H1 (cell line): ENCODE results near the gene FABP6. TPM values are rescaled to one million over a fixed set of nuclear protein-coding genes. Genes with fewer than 3 reads are reported as not detected.
A peak's percentile ranks its signal among the peaks of the same experiment; 100 is the strongest.

Experiments used
- CTBP2 ChIP-seq: IDR thresholded peaks from 2 replicates; pipeline ENCODE4 v1.7.0; 2011; ENCODE audit warnings: borderline replicate concordance, mild to moderate bottlenecking, moderate library complexity, mixed read lengths, low read length; ENCODE audit not compliant: insufficient read depth, insufficient read length
- EP300 ChIP-seq, 2 experiments: IDR thresholded peaks; 1 replicate in 1 of 2; 2 replicates in 1 of 2; pipeline ENCODE4 v1.6.1; 2011 to 2012; ENCODE audit warnings: low read depth in 2 of 2, low read length in 2 of 2, mild to moderate bottlenecking in 2 of 2, borderline replicate concordance in 1 of 2, inconsistent platforms in 1 of 2, moderate library complexity in 1 of 2
- GTF2F1 ChIP-seq: IDR thresholded peaks from 2 replicates; pipeline ENCODE4 v1.6.1; 2012; ENCODE audit warnings: low read depth, low read length, improper control_type of control experiment, borderline replicate concordance
- JUN ChIP-seq: IDR thresholded peaks from 2 replicates; pipeline ENCODE4 v1.6.1; 2011; ENCODE audit warnings: low read depth, mild to moderate bottlenecking, improper control_type of control experiment, low read length
- JUND ChIP-seq: IDR thresholded peaks from 2 replicates; pipeline ENCODE4 v1.6.1; 2011; ENCODE audit warnings: mild to moderate bottlenecking, improper control_type of control experiment, low read length
- SAP30 ChIP-seq: fragments of 300-600 bp; sonication (generic); IDR thresholded peaks from 2 replicates; pipeline ENCODE4 v1.7.1; 2012; ENCODE audit warnings: low read length, moderate library complexity, mild to moderate bottlenecking, inconsistent platforms; ENCODE audit not compliant: insufficient read depth, insufficient replicate concordance
- TAF7 ChIP-seq: optimal IDR thresholded peaks from 2 replicates; pipeline ENCODE3; 2011; ENCODE audit warnings: low read depth, mild to moderate bottlenecking, inconsistent platforms, low read length, moderate library complexity, borderline replicate concordance
- polyA plus RNA-seq, 7 experiments: library from polyadenylated mRNA; depleted of rRNA in 3 of 7; stranded (reverse) in 5 of 7; unstranded in 2 of 7; fragments of >200 nt in 5 of 7; fragments of 200-250 nt in 2 of 7; gene quantifications; 1 replicate in 5 of 7; 2 replicates in 1 of 7; 4 replicates in 1 of 7; pipeline versions ENCODE4 v1.2.1 to v1.2.3, GENCODE V29; 2011 to 2013; ENCODE audit warnings: missing spikeins in 2 of 7, mixed read lengths in 2 of 7
- total RNA-seq: library from RNA; stranded (reverse); fragmentation: NEBNext Ultra II Directional; extraction: Animal tissue kit (Norgen Biotek cat#: 25700); gene quantifications from 2 replicates; pipeline ENCODE4 v1.2.1, GENCODE V29; 2021
- TF ChIP-seq, protein P1 (sequence below): IDR thresholded peaks from 2 replicates; pipeline ENCODE4 v1.6.1; 2012; ENCODE audit warnings: inconsistent platforms
- TF ChIP-seq, protein P2 (sequence below): fragments of 300-600 bp; sonication (generic); IDR thresholded peaks from 2 replicates; pipeline ENCODE4 v1.7.1; 2012; ENCODE audit warnings: low read length, moderate library complexity, mild to moderate bottlenecking, inconsistent platforms; ENCODE audit not compliant: insufficient replicate concordance

Gene FABP6
- total and polyA plus RNA-seq, 2 of the 8 experiments (the other 6 are each of a cell fraction or from before 2014, with no cell fraction given) = 4.8 to 6.1 TPM

DNA sequence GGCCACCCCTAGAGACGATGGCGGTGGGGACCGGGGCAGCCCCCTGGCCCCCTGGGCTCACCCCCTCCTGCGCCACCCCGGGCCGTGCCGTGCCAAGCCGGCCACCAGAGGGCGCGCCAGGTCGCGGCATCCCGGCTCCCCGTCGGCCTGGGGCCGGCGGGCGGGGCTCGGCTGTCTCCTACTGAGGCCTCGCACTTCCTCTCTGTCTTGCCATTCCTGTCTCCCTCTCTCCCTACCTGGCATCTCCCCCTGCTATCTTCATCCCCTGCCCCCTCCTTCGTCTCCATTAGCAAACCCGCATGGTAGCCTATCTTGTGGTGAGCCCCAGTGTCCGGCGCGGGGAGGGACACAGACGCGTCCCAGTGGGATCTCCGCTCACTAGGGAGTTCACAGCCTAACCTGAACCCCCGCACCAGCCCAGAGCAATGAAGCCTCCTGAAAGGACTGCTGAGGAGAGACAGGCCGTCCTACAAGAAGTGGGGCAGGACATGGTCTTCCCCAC, 29.8 kb upstream of the FABP6 start (continued):
- TF ChIP-seq EP300 (IDR thresholded peaks at IDR 0.05; ENCODE audit: borderline replicate concordance in 1 of 2, low read depth in 2 of 2, low read length in 2 of 2) (peak in 1 of 2 experiments; percentile 81; a peak in 1 of 3 replicates), TAF7 (no peak), JUN (no peak), CTBP2 (peak; percentile 43), GTF2F1 (no peak), JUND (no peak), SAP30 (no peak)
- TF ChIP-seq, protein P1, sequence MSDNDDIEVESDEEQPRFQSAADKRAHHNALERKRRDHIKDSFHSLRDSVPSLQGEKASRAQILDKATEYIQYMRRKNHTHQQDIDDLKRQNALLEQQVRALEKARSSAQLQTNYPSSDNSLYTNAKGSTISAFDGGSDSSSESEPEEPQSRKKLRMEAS = peak; percentile 41; the same call in 1 of the 2 replicates
- TF ChIP-seq, protein P2, sequence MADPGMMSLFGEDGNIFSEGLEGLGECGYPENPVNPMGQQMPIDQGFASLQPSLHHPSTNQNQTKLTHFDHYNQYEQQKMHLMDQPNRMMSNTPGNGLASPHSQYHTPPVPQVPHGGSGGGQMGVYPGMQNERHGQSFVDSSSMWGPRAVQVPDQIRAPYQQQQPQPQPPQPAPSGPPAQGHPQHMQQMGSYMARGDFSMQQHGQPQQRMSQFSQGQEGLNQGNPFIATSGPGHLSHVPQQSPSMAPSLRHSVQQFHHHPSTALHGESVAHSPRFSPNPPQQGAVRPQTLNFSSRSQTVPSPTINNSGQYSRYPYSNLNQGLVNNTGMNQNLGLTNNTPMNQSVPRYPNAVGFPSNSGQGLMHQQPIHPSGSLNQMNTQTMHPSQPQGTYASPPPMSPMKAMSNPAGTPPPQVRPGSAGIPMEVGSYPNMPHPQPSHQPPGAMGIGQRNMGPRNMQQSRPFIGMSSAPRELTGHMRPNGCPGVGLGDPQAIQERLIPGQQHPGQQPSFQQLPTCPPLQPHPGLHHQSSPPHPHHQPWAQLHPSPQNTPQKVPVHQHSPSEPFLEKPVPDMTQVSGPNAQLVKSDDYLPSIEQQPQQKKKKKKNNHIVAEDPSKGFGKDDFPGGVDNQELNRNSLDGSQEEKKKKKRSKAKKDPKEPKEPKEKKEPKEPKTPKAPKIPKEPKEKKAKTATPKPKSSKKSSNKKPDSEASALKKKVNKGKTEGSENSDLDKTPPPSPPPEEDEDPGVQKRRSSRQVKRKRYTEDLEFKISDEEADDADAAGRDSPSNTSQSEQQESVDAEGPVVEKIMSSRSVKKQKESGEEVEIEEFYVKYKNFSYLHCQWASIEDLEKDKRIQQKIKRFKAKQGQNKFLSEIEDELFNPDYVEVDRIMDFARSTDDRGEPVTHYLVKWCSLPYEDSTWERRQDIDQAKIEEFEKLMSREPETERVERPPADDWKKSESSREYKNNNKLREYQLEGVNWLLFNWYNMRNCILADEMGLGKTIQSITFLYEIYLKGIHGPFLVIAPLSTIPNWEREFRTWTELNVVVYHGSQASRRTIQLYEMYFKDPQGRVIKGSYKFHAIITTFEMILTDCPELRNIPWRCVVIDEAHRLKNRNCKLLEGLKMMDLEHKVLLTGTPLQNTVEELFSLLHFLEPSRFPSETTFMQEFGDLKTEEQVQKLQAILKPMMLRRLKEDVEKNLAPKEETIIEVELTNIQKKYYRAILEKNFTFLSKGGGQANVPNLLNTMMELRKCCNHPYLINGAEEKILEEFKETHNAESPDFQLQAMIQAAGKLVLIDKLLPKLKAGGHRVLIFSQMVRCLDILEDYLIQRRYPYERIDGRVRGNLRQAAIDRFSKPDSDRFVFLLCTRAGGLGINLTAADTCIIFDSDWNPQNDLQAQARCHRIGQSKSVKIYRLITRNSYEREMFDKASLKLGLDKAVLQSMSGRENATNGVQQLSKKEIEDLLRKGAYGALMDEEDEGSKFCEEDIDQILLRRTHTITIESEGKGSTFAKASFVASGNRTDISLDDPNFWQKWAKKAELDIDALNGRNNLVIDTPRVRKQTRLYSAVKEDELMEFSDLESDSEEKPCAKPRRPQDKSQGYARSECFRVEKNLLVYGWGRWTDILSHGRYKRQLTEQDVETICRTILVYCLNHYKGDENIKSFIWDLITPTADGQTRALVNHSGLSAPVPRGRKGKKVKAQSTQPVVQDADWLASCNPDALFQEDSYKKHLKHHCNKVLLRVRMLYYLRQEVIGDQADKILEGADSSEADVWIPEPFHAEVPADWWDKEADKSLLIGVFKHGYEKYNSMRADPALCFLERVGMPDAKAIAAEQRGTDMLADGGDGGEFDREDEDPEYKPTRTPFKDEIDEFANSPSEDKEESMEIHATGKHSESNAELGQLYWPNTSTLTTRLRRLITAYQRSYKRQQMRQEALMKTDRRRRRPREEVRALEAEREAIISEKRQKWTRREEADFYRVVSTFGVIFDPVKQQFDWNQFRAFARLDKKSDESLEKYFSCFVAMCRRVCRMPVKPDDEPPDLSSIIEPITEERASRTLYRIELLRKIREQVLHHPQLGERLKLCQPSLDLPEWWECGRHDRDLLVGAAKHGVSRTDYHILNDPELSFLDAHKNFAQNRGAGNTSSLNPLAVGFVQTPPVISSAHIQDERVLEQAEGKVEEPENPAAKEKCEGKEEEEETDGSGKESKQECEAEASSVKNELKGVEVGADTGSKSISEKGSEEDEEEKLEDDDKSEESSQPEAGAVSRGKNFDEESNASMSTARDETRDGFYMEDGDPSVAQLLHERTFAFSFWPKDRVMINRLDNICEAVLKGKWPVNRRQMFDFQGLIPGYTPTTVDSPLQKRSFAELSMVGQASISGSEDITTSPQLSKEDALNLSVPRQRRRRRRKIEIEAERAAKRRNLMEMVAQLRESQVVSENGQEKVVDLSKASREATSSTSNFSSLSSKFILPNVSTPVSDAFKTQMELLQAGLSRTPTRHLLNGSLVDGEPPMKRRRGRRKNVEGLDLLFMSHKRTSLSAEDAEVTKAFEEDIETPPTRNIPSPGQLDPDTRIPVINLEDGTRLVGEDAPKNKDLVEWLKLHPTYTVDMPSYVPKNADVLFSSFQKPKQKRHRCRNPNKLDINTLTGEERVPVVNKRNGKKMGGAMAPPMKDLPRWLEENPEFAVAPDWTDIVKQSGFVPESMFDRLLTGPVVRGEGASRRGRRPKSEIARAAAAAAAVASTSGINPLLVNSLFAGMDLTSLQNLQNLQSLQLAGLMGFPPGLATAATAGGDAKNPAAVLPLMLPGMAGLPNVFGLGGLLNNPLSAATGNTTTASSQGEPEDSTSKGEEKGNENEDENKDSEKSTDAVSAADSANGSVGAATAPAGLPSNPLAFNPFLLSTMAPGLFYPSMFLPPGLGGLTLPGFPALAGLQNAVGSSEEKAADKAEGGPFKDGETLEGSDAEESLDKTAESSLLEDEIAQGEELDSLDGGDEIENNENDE = no peak
